Sigmoid colon (tissue), 7 donors: ENCODE measurements around the gene RPS6KA5. TPM values are rescaled to one million over a fixed set of nuclear protein-coding genes. Genes with fewer than 3 reads are reported as not detected.

ENCODE experiments used
- DNase-seq: peaks from one replicate; pipeline ENCODE4 v3.0.0-alpha.2; 2019
- H3K27ac ChIP-seq, 4 donors: fragments of 200-600 bp; sonication (generic); one replicate each; pipeline ENCODE4 v1.5.1; 2016 to 2019; ENCODE audit warnings: mild to moderate bottlenecking in 1 of 4
- H3K27me3 ChIP-seq, 3 donors: fragments of 200-600 bp; sonication (generic); one replicate each; pipeline ENCODE4 v1.5.1; 2019; ENCODE audit warnings: mild to moderate bottlenecking in 1 of 3
- H3K36me3 ChIP-seq, 4 donors: fragments of 200-600 bp; sonication (generic); one replicate each; pipeline ENCODE4 v1.5.1; 2016 to 2019
- H3K4me1 ChIP-seq, 4 donors: fragments of 200-600 bp; sonication (generic); one replicate each; pipeline ENCODE4 v1.5.1; 2017 to 2019
- H3K4me3 ChIP-seq, 4 donors: fragments of 200-600 bp; sonication (generic); one replicate each; pipeline ENCODE4 v1.5.1; 2017 to 2019; ENCODE audit warnings: mild to moderate bottlenecking in 2 of 4, moderate library complexity in 1 of 4
- H3K9me3 ChIP-seq, 4 donors: fragments of 200-600 bp in 3 of 4; sonication (generic) in 3 of 4; one replicate each; pipeline versions ENCODE4 v1.5.1 to v1.6.1; 2013 to 2019
- CTCF ChIP-seq, 4 experiments: fragments of 450-650 bp in 3 of 4; fragments of 200-600 bp in 1 of 4; IDR thresholded peaks; one replicate each; pipeline ENCODE4 v1.5.1; 2016 to 2019; ENCODE audit warnings: antibody characterized with exemption in 4 of 4, mild to moderate bottlenecking in 3 of 4, moderate library complexity in 2 of 4
- EP300 ChIP-seq, 4 donors: sonication (generic); formaldehyde crosslinking; IDR thresholded peaks; one replicate each; pipeline ENCODE4 v1.6.1; 2017; ENCODE audit warnings: antibody characterized with exemption in 4 of 4
- POLR2A ChIP-seq, 2 donors: fragments of 450-650 bp; IDR thresholded peaks; one replicate each; pipeline ENCODE4 v1.6.1; 2016; ENCODE audit warnings: antibody characterized with exemption in 2 of 2, mild to moderate bottlenecking in 2 of 2, moderate library complexity in 2 of 2
- POLR2AphosphoS5 ChIP-seq, 4 donors: sonication (generic); formaldehyde crosslinking; IDR thresholded peaks; one replicate each; pipeline ENCODE4 v1.6.1; 2017; ENCODE audit warnings: antibody characterized with exemption in 4 of 4
- WGBS, 2 donors: extraction: QIAGEN DNeasy Blood & Tissue Kit; methylation state at CpG; one replicate each; pipeline ENCODE4 v1.1.7; 2013; 5-methylcytosine and 5-hydroxymethylcytosine counted together
- intact Hi-C: fragments of 100-400 bp; cut with DNase I; formaldehyde crosslinking; loops from one replicate; pipeline ENCODE4 v1.15.1; 2023
- polyA plus RNA-seq, 3 donors: library from polyadenylated mRNA; stranded (reverse); fragments of 200-250 nt; gene quantifications; one replicate each; pipeline ENCODE4 v1.2.3, GENCODE V29; 2013
- total RNA-seq, 4 donors: library from RNA; depleted of rRNA; stranded (reverse); fragments of >200 nt; gene quantifications; one replicate each; pipeline ENCODE4 v1.1.0, GENCODE V29; 2016
- donor health status: healthy with polysubstance abuse.
- donor health status: Bipolar disorder and iron deficiency.
- donor health status: healthy.

Gene RPS6KA5
- total and polyA plus RNA-seq, 7 donors = 3.6 to 36.4 (median 18.2) TPM

GRCh38 chr14:91012045-91012444, 48.4 kb downstream of the RPS6KA5 start:
- 77 to 86% methylated on average over 2 of the region's 2 CpGs for WGBS, 2 donors
- no peaks in the 10 kb centered on the region for H3K36me3 ChIP-seq
- intact Hi-C loops = no loop called here
- H3K27me3 ChIP-seq = no peaks in the 10 kb centered on the region
- peaks cover 0 to 72% (median 53%) of the 10 kb centered on the region in 4 donors for H3K4me1 ChIP-seq
- TF ChIP-seq EP300 (IDR thresholded peaks at IDR 0.05) = no peak
- peak overlapping the region; percentile 48 to 73 (median 65) for H3K27ac ChIP-seq
- H3K9me3 ChIP-seq = no peaks in the 10 kb centered on the region
- H3K4me3 ChIP-seq = peak overlapping the region in 3 of 4 donors; percentile 12 to 32 (median 15)
- no peak for DNase-seq

- TF ChIP-seq POLR2A (IDR thresholded peaks at IDR 0.05) (no peak), EP300 (IDR thresholded peaks at IDR 0.05) (no peak)
- 95 to 99% methylated on average over 2 of the region's 2 CpGs for WGBS, 2 donors
- intact Hi-C loops = no loop called here
- H3K9me3 ChIP-seq = no peaks in the 10 kb centered on the region
- peak overlapping the region in 2 of 4 donors; percentile 42 for H3K27ac ChIP-seq
- no peak overlapping the region for H3K4me3 ChIP-seq
- H3K36me3 ChIP-seq = no peaks in the 10 kb centered on the region
- no peak for DNase-seq
- peaks cover 0 to 75% (median 52%) of the 10 kb centered on the region in 4 donors for H3K4me1 ChIP-seq
- no peaks in the 10 kb centered on the region for H3K27me3 ChIP-seq
These were observed 50.3 kb downstream of the RPS6KA5 start for GRCh38 chr14:91010153-91010533.

DNA sequence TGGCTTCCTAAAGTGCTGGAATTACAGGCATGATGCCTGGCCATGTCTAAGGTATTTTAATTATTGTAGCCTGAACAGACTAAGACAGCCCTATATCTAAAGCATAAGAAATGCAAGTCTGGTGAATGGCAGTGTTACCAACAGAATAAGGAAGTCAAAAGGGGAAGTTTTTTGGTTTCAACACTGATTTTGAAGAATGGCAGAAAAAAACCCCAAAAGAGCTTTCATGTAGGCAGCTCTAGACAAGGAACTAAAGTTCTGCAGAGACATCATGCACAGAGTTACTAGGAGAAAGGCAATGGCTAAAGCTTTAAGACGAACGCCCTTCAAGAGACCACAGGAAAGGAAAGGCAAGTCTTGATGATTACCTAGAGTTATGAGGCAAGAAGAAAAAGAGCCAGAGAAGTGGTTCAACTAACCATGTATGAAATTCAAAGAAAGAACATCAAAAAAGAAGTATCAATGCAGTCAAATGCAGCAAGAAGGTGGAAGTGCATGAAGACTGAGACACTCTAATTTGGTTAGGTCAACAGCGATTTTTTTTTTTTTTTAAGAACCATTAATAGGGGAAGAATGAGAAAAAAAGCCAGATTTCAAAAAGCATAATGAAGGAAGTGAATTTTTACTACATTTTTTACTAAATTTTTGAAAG, 50.8 kb downstream of the RPS6KA5 start:
- peaks cover 0 to 75% (median 54%) of the 10 kb centered on the region in 4 donors for H3K4me1 ChIP-seq
- TF ChIP-seq CTCF (IDR thresholded peaks at IDR 0.05) = no peak
- TF ChIP-seq POLR2A (IDR thresholded peaks at IDR 0.05) = no peak
- no peak for TF ChIP-seq POLR2AphosphoS5 (IDR thresholded peaks at IDR 0.05)
- no peak for TF ChIP-seq EP300 (IDR thresholded peaks at IDR 0.05)
- H3K27me3 ChIP-seq = no peaks in the 10 kb centered on the region
- no peak overlapping the region for H3K4me3 ChIP-seq
- DNase-seq = no peak
- no peaks in the 10 kb centered on the region for H3K36me3 ChIP-seq
- peak overlapping the region in 3 of 4 donors; percentile 42 to 49 (median 42) for H3K27ac ChIP-seq
- H3K9me3 ChIP-seq = no peaks in the 10 kb centered on the region
- intact Hi-C loops = no loop called here
- WGBS, 2 donors = 52 to 89% methylated on average over 3 of the region's 3 CpGs

DNA sequence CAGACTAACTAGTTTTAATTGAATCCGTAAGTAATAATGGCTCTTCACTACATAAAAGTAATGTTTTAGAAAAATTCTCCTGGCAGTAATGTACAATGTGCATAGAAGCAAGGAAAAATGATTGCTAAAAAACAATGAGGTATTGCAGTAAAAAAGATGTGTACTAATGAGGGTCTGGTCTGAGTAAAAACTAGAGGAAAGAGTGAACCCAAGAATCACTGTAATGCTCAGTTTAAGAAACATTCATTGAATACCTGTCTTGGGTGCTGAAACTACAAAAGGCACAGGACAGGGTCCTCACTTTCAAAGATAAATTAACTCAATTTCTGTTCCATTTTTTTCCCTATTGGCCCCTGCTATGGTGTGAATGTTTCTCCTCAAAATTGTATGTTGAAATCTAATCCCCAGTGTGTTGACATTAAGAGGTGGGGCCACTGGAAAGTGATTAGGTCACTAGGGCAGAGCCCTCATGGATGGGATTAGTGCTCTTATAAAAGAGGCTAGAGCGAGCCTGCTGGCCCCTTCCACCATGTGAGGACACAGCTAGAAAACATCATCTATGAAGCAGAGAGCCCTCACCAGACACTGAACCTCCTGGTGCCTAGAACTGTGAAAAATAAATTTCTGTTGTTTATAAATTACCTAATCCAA, 51.6 kb downstream of the RPS6KA5 start:
- no peak for TF ChIP-seq POLR2AphosphoS5 (IDR thresholded peaks at IDR 0.05)
- no peak for TF ChIP-seq POLR2A (IDR thresholded peaks at IDR 0.05)
- TF ChIP-seq CTCF (IDR thresholded peaks at IDR 0.05) = no peak
- TF ChIP-seq EP300 (IDR thresholded peaks at IDR 0.05) = no peak
- H3K9me3 ChIP-seq = no peaks in the 10 kb centered on the region
- H3K4me3 ChIP-seq = no peak overlapping the region
- intact Hi-C loops = no loop called here
- no peaks in the 10 kb centered on the region for H3K36me3 ChIP-seq
- H3K27me3 ChIP-seq = no peaks in the 10 kb centered on the region
- H3K27ac ChIP-seq = peak overlapping the region in 3 of 4 donors; percentile 42 to 49 (median 42)
- WGBS, 2 donors = 55 to 83% methylated on average over 2 of the region's 2 CpGs
- H3K4me1 ChIP-seq = peaks cover 0 to 80% (median 52%) of the 10 kb centered on the region in 4 donors
- no peak for DNase-seq

- H3K27ac ChIP-seq = peak overlapping the region in 3 of 4 donors; percentile 48 to 50 (median 49)
- intact Hi-C loops = no loop called here
- no peak for DNase-seq
- peaks cover 0 to 54% (median 35%) of the 10 kb centered on the region in 4 donors for H3K4me1 ChIP-seq
- H3K9me3 ChIP-seq = no peaks in the 10 kb centered on the region
- no peak for TF ChIP-seq POLR2A (IDR thresholded peaks at IDR 0.05)
- no peak for TF ChIP-seq CTCF (IDR thresholded peaks at IDR 0.05)
- TF ChIP-seq POLR2AphosphoS5 (IDR thresholded peaks at IDR 0.05) = no peak
- no peak for TF ChIP-seq EP300 (IDR thresholded peaks at IDR 0.05)
- no peaks in the 10 kb centered on the region for H3K27me3 ChIP-seq
- no peaks in the 10 kb centered on the region for H3K36me3 ChIP-seq
- H3K4me3 ChIP-seq = no peak overlapping the region
These were observed 54.7 kb downstream of the RPS6KA5 start for GRCh38 chr14:91005716-91006115.
